ENCODE results near the gene PRSS2. TPM values are rescaled to one million over a fixed set of nuclear protein-coding genes. Genes with fewer than 3 reads are reported as not detected.

The PRSS2 gene
- total and polyA plus RNA-seq, 2 donors = 1.8 to 23.1 TPM

DNA sequence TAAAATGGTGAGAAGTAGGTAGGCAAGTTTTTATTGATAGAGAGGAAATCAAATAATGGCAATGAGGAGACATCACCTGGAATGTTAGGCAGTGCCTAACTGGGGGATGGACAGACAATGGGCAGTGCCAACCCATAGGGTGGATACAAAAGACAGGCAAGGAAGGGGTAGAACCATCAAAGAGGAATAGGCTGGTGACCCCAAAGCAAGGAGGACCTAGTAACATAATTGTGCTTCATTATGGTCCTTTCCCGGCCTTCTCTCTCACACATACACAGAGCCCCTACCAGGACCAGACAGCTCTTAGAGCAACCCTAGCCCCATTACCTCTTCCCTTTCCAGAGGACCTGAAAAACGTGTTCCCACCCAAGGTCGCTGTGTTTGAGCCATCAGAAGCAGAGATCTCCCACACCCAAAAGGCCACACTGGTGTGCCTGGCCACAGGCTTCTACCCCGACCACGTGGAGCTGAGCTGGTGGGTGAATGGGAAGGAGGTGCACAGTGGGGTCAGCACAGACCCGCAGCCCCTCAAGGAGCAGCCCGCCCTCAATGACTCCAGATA lies 30.0 kb downstream of the PRSS2 start:
- 68% methylated on average over 7 of the region's 7 CpGs for WGBS
- Histone ChIP-seq H3K27ac (ENCODE audit: low read depth in 1 of 2, low read length in 1 of 2) (peak overlapping the region; percentile 100), H3K9me3 (ENCODE audit: control insufficient read depth in 2 of 2, insufficient read depth in 1 of 2, low read length in 1 of 2) (peaks cover 0 to 5% of the 10 kb centered on the region in 2 donors), H3K36me3 (ENCODE audit: control insufficient read depth in 2 of 2, insufficient read depth in 2 of 2, low read length in 1 of 2) (peaks cover 56 to 83% of the 10 kb centered on the region in 2 donors), H3K4me3 (ENCODE audit: low read length in 2 of 2) (peak overlapping the region; percentile 77 to 97), H3K4me1 (ENCODE audit: control insufficient read depth in 2 of 2, insufficient read depth in 2 of 2, low read length in 2 of 2) (peaks cover 50 to 76% of the 10 kb centered on the region in 2 donors), H3K27me3 (ENCODE audit: control insufficient read depth in 2 of 2, insufficient read depth in 1 of 2, low read length in 1 of 2) (peaks cover 0 to 19% of the 10 kb centered on the region in 2 donors)
- DNase-seq (ENCODE audit: low read depth in 6 of 9, low spot score in 9 of 9) = peak in 3 of 9 donors; percentile 26 to 45 (median 36)

DNA sequence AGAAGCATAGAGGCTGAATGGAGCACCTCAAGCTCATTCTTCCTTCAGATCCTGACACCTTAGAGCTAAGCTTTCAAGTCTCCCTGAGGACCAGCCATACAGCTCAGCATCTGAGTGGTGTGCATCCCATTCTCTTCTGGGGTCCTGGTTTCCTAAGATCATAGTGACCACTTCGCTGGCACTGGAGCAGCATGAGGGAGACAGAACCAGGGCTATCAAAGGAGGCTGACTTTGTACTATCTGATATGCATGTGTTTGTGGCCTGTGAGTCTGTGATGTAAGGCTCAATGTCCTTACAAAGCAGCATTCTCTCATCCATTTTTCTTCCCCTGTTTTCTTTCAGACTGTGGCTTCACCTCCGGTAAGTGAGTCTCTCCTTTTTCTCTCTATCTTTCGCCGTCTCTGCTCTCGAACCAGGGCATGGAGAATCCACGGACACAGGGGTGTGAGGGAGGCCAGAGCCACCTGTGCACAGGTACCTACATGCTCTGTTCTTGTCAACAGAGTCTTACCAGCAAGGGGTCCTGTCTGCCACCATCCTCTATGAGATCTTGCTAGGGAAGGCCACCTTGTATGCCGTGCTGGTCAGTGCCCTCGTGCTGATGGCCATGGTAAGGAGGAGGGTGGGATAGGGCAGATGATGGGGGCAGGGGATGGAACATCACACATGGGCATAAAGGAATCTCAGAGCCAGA lies 31.0 kb downstream of the PRSS2 start:
- peak in 3 of 9 donors; percentile 22 to 60 (median 29) for DNase-seq (ENCODE audit: low read depth in 6 of 9, low spot score in 9 of 9)
- Histone ChIP-seq H3K9me3 (ENCODE audit: control insufficient read depth in 2 of 2, insufficient read depth in 1 of 2, low read length in 1 of 2) (peaks cover 0 to 4% of the 10 kb centered on the region in 2 donors), H3K27me3 (ENCODE audit: control insufficient read depth in 2 of 2, insufficient read depth in 1 of 2, low read length in 1 of 2) (peaks cover 0 to 12% of the 10 kb centered on the region in 2 donors), H3K36me3 (ENCODE audit: control insufficient read depth in 2 of 2, insufficient read depth in 2 of 2, low read length in 1 of 2) (peaks cover 53 to 89% of the 10 kb centered on the region in 2 donors), H3K4me1 (ENCODE audit: control insufficient read depth in 2 of 2, insufficient read depth in 2 of 2, low read length in 2 of 2) (peaks cover 58 to 83% of the 10 kb centered on the region in 2 donors), H3K4me3 (ENCODE audit: low read length in 2 of 2) (peak overlapping the region; percentile 48 to 97), H3K27ac (ENCODE audit: low read depth in 1 of 2, low read length in 1 of 2) (peak overlapping the region; percentile 95 to 100)
- WGBS = 87% methylated on average over 8 of the region's 8 CpGs

DNA sequence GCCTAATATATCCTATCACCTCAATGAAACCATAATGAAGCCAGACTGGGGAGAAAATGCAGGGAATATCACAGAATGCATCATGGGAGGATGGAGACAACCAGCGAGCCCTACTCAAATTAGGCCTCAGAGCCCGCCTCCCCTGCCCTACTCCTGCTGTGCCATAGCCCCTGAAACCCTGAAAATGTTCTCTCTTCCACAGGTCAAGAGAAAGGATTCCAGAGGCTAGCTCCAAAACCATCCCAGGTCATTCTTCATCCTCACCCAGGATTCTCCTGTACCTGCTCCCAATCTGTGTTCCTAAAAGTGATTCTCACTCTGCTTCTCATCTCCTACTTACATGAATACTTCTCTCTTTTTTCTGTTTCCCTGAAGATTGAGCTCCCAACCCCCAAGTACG lies 31.5 kb downstream of the PRSS2 start:
- 80% methylated on average over 3 of the region's 3 CpGs for whole genome bisulfite sequencing
- Histone ChIP-seq H3K36me3 (ENCODE audit: control insufficient read depth in 2 of 2, insufficient read depth in 2 of 2, low read length in 1 of 2) (peaks cover 49 to 87% of the 10 kb centered on the region in 2 donors), H3K4me1 (ENCODE audit: control insufficient read depth in 2 of 2, insufficient read depth in 2 of 2, low read length in 2 of 2) (peaks cover 64 to 89% of the 10 kb centered on the region in 2 donors), H3K27ac (ENCODE audit: low read depth in 1 of 2, low read length in 1 of 2) (peak overlapping the region; percentile 95 to 100), H3K4me3 (ENCODE audit: low read length in 2 of 2) (peak overlapping the region; percentile 48 to 97), H3K9me3 (ENCODE audit: control insufficient read depth in 2 of 2, insufficient read depth in 1 of 2, low read length in 1 of 2) (peaks cover 0 to 3% of the 10 kb centered on the region in 2 donors), H3K27me3 (ENCODE audit: control insufficient read depth in 2 of 2, insufficient read depth in 1 of 2, low read length in 1 of 2) (peaks cover 0 to 7% of the 10 kb centered on the region in 2 donors)
- DNase-seq (ENCODE audit: low read depth in 6 of 9, low spot score in 9 of 9) = peak in 2 of 9 donors; percentile 8 to 28

DNA sequence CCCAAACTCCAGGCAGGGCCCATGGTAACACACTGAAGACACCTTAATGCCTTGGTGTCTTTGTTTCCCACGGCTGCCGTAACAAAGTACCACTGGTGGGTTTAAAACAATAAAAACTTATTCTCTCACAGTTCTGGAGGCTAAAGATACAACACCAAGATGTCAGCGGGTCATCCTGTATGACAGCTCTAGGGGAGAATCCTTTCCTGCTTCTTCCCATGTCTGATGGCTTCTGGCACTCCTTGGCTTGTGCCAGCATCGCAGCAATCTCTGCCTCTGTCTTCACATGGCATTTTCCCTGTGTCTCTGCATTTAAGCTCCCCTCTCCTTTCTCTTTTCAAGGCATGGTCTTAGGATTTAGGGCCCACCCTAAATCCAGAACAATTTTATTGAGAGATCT lies 33.1 kb downstream of the PRSS2 start:
- peaks cover 73 to 97% of the 10 kb centered on the region in 2 donors for H3K4me1 ChIP-seq (ENCODE audit: control insufficient read depth in 2 of 2, insufficient read depth in 2 of 2, low read length in 2 of 2)
- 84% methylated on average over 4 of the region's 4 CpGs for WGBS
- no peaks in the 10 kb centered on the region for H3K27me3 ChIP-seq (ENCODE audit: control insufficient read depth in 2 of 2, insufficient read depth in 1 of 2, low read length in 1 of 2)
- H3K27ac ChIP-seq (ENCODE audit: low read depth in 1 of 2, low read length in 1 of 2) = peak overlapping the region; percentile 95 to 100
- H3K9me3 ChIP-seq (ENCODE audit: control insufficient read depth in 2 of 2, insufficient read depth in 1 of 2, low read length in 1 of 2) = no peaks in the 10 kb centered on the region
- DNase-seq (ENCODE audit: low read depth in 6 of 9, low spot score in 9 of 9) = peak in 2 of 9 donors; percentile 35 to 56
- H3K4me3 ChIP-seq (ENCODE audit: low read length in 2 of 2) = peak overlapping the region; percentile 1 to 97
- H3K36me3 ChIP-seq (ENCODE audit: control insufficient read depth in 2 of 2, insufficient read depth in 2 of 2, low read length in 1 of 2) = peaks cover 38 to 71% of the 10 kb centered on the region in 2 donors

DNA sequence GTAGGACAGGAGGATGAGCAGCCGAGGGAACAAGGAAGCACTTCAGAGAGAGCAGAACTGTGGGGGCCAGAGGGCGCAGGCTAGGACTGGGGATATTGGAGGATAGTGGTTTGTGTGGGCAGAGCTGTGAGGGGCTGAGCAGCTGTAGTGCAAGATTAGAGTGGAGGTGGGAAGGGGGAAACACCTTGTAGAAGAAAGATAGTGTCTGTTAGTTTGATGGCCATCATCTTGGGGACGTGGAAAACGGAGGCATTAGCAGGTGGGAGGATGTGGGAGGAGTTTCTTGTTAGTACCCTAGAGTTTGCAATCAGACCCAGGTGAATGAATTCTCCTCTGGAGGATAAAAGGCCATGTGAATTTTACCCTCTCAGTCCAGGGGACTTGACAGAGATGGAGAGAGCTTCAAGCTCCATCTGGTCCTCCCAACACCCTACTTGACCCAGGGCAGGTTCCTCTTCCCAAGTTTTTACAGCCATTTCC lies 34.0 kb downstream of the PRSS2 start:
- DNase-seq (ENCODE audit: low read depth in 6 of 9, low spot score in 9 of 9) = peak in 5 of 9 donors; percentile 55 to 91 (median 79)
- 4% methylated on average over 4 of the region's 4 CpGs for WGBS
- no peaks in the 10 kb centered on the region for H3K9me3 ChIP-seq (ENCODE audit: control insufficient read depth in 2 of 2, insufficient read depth in 1 of 2, low read length in 1 of 2)
- H3K4me3 ChIP-seq (ENCODE audit: low read length in 2 of 2) = peak overlapping the region; percentile 1
- peak overlapping the region; percentile 95 to 100 for H3K27ac ChIP-seq (ENCODE audit: low read depth in 1 of 2, low read length in 1 of 2)
- H3K4me1 ChIP-seq (ENCODE audit: control insufficient read depth in 2 of 2, insufficient read depth in 2 of 2, low read length in 2 of 2) = peaks cover 75 to 97% of the 10 kb centered on the region in 2 donors
- H3K27me3 ChIP-seq (ENCODE audit: control insufficient read depth in 2 of 2, insufficient read depth in 1 of 2, low read length in 1 of 2) = no peaks in the 10 kb centered on the region
- H3K36me3 ChIP-seq (ENCODE audit: control insufficient read depth in 2 of 2, insufficient read depth in 2 of 2, low read length in 1 of 2) = peaks cover 35 to 62% of the 10 kb centered on the region in 2 donors

DNA sequence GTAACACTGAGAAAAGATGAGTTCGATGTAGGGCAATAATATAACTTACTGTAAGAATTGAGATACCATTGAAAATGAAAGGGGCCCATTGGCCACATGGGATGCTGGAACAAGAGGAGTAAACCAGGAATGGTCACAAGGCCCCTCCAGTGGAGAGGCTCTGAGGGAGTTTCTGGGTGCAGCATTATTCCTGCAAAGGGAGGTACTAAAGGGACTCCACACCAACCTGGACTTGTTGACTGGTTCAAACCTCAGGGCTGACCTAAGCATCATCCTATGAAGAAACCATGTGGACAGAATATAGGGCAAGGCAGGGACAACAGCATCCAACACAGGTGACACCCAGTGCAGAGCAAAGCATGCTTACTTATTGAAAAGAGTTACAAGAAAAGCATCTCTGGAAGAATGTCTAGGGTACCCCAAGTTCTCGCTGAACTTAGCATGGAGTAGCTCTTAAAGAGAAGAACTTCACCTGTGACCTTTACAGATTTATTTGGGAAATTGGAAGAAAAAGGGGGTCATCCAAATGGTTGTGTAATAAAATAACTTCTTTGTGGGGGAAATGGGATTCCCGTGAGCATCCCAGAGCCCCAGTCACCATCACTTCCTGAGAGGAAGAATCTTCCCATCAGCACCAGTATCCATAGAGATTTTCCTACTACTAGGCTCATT lies 34.7 kb downstream of the PRSS2 start:
- WGBS = 84% methylated on average over 3 of the region's 3 CpGs
- Histone ChIP-seq H3K36me3 (ENCODE audit: control insufficient read depth in 2 of 2, insufficient read depth in 2 of 2, low read length in 1 of 2) (peaks cover 35 to 55% of the 10 kb centered on the region in 2 donors), H3K4me1 (ENCODE audit: control insufficient read depth in 2 of 2, insufficient read depth in 2 of 2, low read length in 2 of 2) (peaks cover 79 to 97% of the 10 kb centered on the region in 2 donors), H3K27me3 (ENCODE audit: control insufficient read depth in 2 of 2, insufficient read depth in 1 of 2, low read length in 1 of 2) (no peaks in the 10 kb centered on the region), H3K27ac (ENCODE audit: low read depth in 1 of 2, low read length in 1 of 2) (peak overlapping the region; percentile 95 to 100), H3K4me3 (ENCODE audit: low read length in 2 of 2) (peak overlapping the region; percentile 1 to 2), H3K9me3 (ENCODE audit: control insufficient read depth in 2 of 2, insufficient read depth in 1 of 2, low read length in 1 of 2) (no peaks in the 10 kb centered on the region)
- DNase-seq (ENCODE audit: low read depth in 6 of 9, low spot score in 9 of 9) = peak in 4 of 9 donors; percentile 13 to 52 (median 26)

DNA sequence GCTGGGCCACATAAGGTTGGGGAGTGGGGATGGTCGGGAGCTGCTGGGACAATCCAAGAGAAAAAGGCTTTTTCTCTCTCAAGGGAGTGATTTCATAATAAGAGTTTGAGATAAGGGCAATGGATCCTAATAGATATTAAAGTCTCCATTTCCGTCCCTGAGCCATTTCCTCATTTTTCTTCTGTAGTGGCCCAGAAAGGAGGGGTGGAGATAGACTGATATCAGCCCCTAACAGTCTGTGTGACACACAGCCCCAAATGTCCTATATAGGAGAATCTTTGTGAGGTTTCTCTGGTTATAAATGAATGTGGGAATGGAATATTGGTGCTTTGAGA lies 35.2 kb downstream of the PRSS2 start:
- Histone ChIP-seq H3K27me3 (ENCODE audit: control insufficient read depth in 2 of 2, insufficient read depth in 1 of 2, low read length in 1 of 2) (no peaks in the 10 kb centered on the region), H3K36me3 (ENCODE audit: control insufficient read depth in 2 of 2, insufficient read depth in 2 of 2, low read length in 1 of 2) (peaks cover 31 to 50% of the 10 kb centered on the region in 2 donors), H3K4me3 (ENCODE audit: low read length in 2 of 2) (peak overlapping the region in 1 of 2 donors; percentile 1), H3K27ac (ENCODE audit: low read depth in 1 of 2, low read length in 1 of 2) (peak overlapping the region; percentile 95 to 100), H3K9me3 (ENCODE audit: control insufficient read depth in 2 of 2, insufficient read depth in 1 of 2, low read length in 1 of 2) (no peaks in the 10 kb centered on the region), H3K4me1 (ENCODE audit: control insufficient read depth in 2 of 2, insufficient read depth in 2 of 2, low read length in 2 of 2) (peaks cover 74 to 94% of the 10 kb centered on the region in 2 donors)
- DNase-seq (ENCODE audit: low read depth in 6 of 9, low spot score in 9 of 9) = peak in 4 of 9 donors; percentile 5 to 49 (median 14)
- 27% methylated on average over 2 of the region's 2 CpGs for WGBS

DNA sequence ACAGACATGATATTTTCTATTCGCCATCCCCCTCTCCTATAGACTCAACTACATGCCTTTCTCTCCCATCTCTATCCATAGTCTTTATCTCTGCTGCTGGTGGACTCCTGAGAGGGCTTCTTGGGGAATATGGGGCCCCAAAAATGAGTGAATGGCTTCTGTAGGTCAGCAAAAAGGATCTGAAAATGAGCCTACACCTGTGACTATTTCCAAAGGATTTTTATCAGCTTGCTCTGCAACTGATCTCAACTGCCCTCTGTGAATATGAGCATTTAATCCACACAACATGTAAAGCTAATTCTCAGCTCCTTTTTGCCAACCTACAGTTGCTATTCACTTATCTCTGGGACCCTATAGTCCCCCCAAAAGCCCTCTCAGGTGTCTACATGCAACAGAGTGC lies 36.2 kb downstream of the PRSS2 start:
- peak overlapping the region in 1 of 2 donors; percentile 43 for H3K4me3 ChIP-seq (ENCODE audit: low read length in 2 of 2)
- H3K36me3 ChIP-seq (ENCODE audit: control insufficient read depth in 2 of 2, insufficient read depth in 2 of 2, low read length in 1 of 2) = peaks cover 22 to 41% of the 10 kb centered on the region in 2 donors
- peaks cover 71 to 93% of the 10 kb centered on the region in 2 donors for H3K4me1 ChIP-seq (ENCODE audit: control insufficient read depth in 2 of 2, insufficient read depth in 2 of 2, low read length in 2 of 2)
- H3K9me3 ChIP-seq (ENCODE audit: control insufficient read depth in 2 of 2, insufficient read depth in 1 of 2, low read length in 1 of 2) = no peaks in the 10 kb centered on the region
- DNase-seq (ENCODE audit: low read depth in 6 of 9, low spot score in 9 of 9) = peak in 2 of 9 donors; percentile 17 to 22
- no peaks in the 10 kb centered on the region for H3K27me3 ChIP-seq (ENCODE audit: control insufficient read depth in 2 of 2, insufficient read depth in 1 of 2, low read length in 1 of 2)
- peak overlapping the region; percentile 95 to 100 for H3K27ac ChIP-seq (ENCODE audit: low read depth in 1 of 2, low read length in 1 of 2)
- WGBS = 72% methylated on average over 1 of the region's 1 CpG
